H1 (cell line): ENCODE data around the gene NMNAT3. TPM values are rescaled to one million over a fixed set of nuclear protein-coding genes. Genes with fewer than 3 reads are reported as not detected.

Experiments used
- CTCF ChIA-PET: fragments of 300-600 bp; sonication (Branson Sonifier 250); formaldehyde crosslinking; loops from one replicate; lab custom pipeline; 2021; ENCODE audit not compliant: partially characterized antibody; lab: Charles Lee
- POLR2A ChIA-PET: fragments of 300-600 bp; sonication (Branson Sonifier 250); formaldehyde crosslinking; loops from one replicate; lab custom pipeline; 2021; ENCODE audit warnings: inconsistent platforms; ENCODE audit not compliant: partially characterized antibody; lab: Charles Lee
- DNase-seq, 2 experiments: peaks; one replicate each; pipeline versions ENCODE4 v3.0.0 to v3.0.0-alpha.2; 2010 to 2022; ENCODE audit warnings: low spot score in 2 of 2, low read depth in 1 of 2, mixed read lengths in 1 of 2
- FAIRE-seq: peaks from 2 replicates; lab custom pipeline; 2011; peaks lifted over from hg19 to GRCh38; lab: Jason Lieb, UNC
- H2AFZ ChIP-seq: 2 replicates; pipeline ENCODE4 v1.8.1; 2012; ENCODE audit warnings: low read length, inconsistent platforms
- H2AK5ac ChIP-seq: 2 replicates; pipeline ENCODE4 v1.6.1; 2013; ENCODE audit warnings: low read depth, low read length
- H2BK120ac ChIP-seq: replicated peaks from 2 replicates; pipeline ENCODE3; 2013; ENCODE audit warnings: low read depth, low read length, inconsistent platforms
- H2BK12ac ChIP-seq: 2 replicates; pipeline ENCODE4 v1.6.1; 2013; ENCODE audit warnings: low read depth, low read length
- H2BK15ac ChIP-seq: 2 replicates; pipeline ENCODE4 v1.6.1; 2013; ENCODE audit warnings: low read length
- H2BK20ac ChIP-seq: 2 replicates; pipeline ENCODE4 v1.6.1; 2013; ENCODE audit warnings: low read length
- H2BK5ac ChIP-seq: 2 replicates; pipeline ENCODE4 v1.6.1; 2013; ENCODE audit warnings: low read depth, low read length
- H3K14ac ChIP-seq: 2 replicates; pipeline ENCODE4 v1.6.1; 2013; ENCODE audit warnings: inconsistent platforms; ENCODE audit not compliant: insufficient read length
- H3K18ac ChIP-seq: 2 replicates; pipeline ENCODE4 v1.6.1; 2013; ENCODE audit warnings: low read length; ENCODE audit errors: extremely low read depth
- H3K23ac ChIP-seq: 2 replicates; pipeline ENCODE4 v1.6.1; 2013; ENCODE audit warnings: inconsistent platforms; ENCODE audit not compliant: insufficient read length
- H3K23me2 ChIP-seq: 2 replicates; pipeline ENCODE4 v1.6.1; 2013; ENCODE audit warnings: low read depth, low read length
- H3K27ac ChIP-seq: 2 replicates; pipeline ENCODE4 v1.6.1; 2011; ENCODE audit warnings: low read depth, low read length, inconsistent platforms
- H3K27me3 ChIP-seq, 4 experiments: replicated peaks in 1 of 4; 1 replicate in 1 of 4; 2 replicates in 3 of 4; pipeline versions ENCODE4 v1.6.1 to v1.8.1; 2011 to 2013; ENCODE audit warnings: low read length in 3 of 4, mild to moderate bottlenecking in 3 of 4, inconsistent platforms in 2 of 4, mixed read lengths in 2 of 4, moderate library complexity in 1 of 4; ENCODE audit not compliant: control insufficient read depth in 3 of 4, insufficient read depth in 3 of 4; ENCODE audit errors: extremely low read depth in 1 of 4
- H3K36me3 ChIP-seq, 4 experiments: 2 replicates each; pipeline versions ENCODE4 v1.6.1 to v1.8.1; 2011 to 2013; ENCODE audit warnings: mild to moderate bottlenecking in 4 of 4, low read length in 3 of 4, moderate library complexity in 2 of 4, control low read depth in 1 of 4, inconsistent platforms in 1 of 4; ENCODE audit not compliant: insufficient read depth in 4 of 4, control insufficient read depth in 2 of 4
- H3K4ac ChIP-seq: replicated peaks from 2 replicates; pipeline ENCODE3; 2013; ENCODE audit warnings: low read length, low read depth, mixed read lengths, inconsistent platforms; ENCODE audit not compliant: insufficient read length
- H3K4me1 ChIP-seq, 4 experiments: replicated peaks in 1 of 4; 1 replicate in 1 of 4; 2 replicates in 3 of 4; pipeline versions ENCODE4 v1.6.1 to v1.8.1; 2011 to 2013; ENCODE audit warnings: low read length in 3 of 4, inconsistent platforms in 2 of 4, mixed read lengths in 1 of 4; ENCODE audit not compliant: insufficient read depth in 4 of 4, control insufficient read depth in 3 of 4
- H3K4me2 ChIP-seq, 2 experiments: 2 replicates each; pipeline versions ENCODE4 v1.6.1 to v1.8.1; 2011 to 2013; ENCODE audit warnings: low read depth in 2 of 2, low read length in 2 of 2, control low read depth in 1 of 2, inconsistent platforms in 1 of 2, mild to moderate bottlenecking in 1 of 2; ENCODE audit not compliant: insufficient read depth in 1 of 2
- H3K4me3 ChIP-seq, 4 experiments: fragments of 200-600, 300-600 bp in 1 of 4; sonication (generic), shearing (Covaris generic), sonication (Bioruptor Twin) in 1 of 4; 2 replicates each; pipeline versions ENCODE4 v1.5.1 to v1.8.1; 2011 to 2016; ENCODE audit warnings: low read length in 4 of 4, low read depth in 3 of 4, control low read depth in 2 of 4, inconsistent platforms in 2 of 4, mild to moderate bottlenecking in 2 of 4, mixed read lengths in 1 of 4, moderate library complexity in 1 of 4; ENCODE audit not compliant: insufficient read depth in 2 of 4; ENCODE audit errors: extremely low read depth in 1 of 4
- H3K56ac ChIP-seq: replicated peaks from 2 replicates; pipeline ENCODE3; 2013; ENCODE audit warnings: low read depth, mild to moderate bottlenecking, mixed read lengths, low read length, inconsistent platforms; ENCODE audit not compliant: insufficient read length
- H3K79me1 ChIP-seq: 2 replicates; pipeline ENCODE4 v1.6.1; 2013; ENCODE audit warnings: low read depth, low read length, control low read depth
- H3K79me2 ChIP-seq, 2 experiments: 2 replicates each; pipeline versions ENCODE4 v1.6.1 to v1.8.1; 2012 to 2013; ENCODE audit warnings: low read length in 2 of 2, mild to moderate bottlenecking in 2 of 2, inconsistent platforms in 1 of 2; ENCODE audit not compliant: insufficient read depth in 2 of 2, control insufficient read depth in 1 of 2
- H3K9ac ChIP-seq, 4 experiments: replicated peaks in 1 of 4; 1 replicate in 1 of 4; 2 replicates in 3 of 4; pipeline versions ENCODE4 v1.6.1 to v1.8.1; 2011 to 2013; ENCODE audit warnings: low read depth in 3 of 4, low read length in 3 of 4, control low read depth in 2 of 4, mild to moderate bottlenecking in 2 of 4, moderate library complexity in 2 of 4, inconsistent platforms in 1 of 4; ENCODE audit errors: extremely low read depth in 1 of 4
- H3K9me3 ChIP-seq, 2 experiments: 2 replicates each; pipeline versions ENCODE4 v1.6.1 to v1.8.1; 2012 to 2013; ENCODE audit warnings: mild to moderate bottlenecking in 2 of 2, moderate library complexity in 2 of 2, control low read depth in 1 of 2, inconsistent platforms in 1 of 2, low read depth in 1 of 2, low read length in 1 of 2, mixed read lengths in 1 of 2; ENCODE audit not compliant: insufficient read depth in 2 of 2
- H4K20me1 ChIP-seq, 2 experiments: replicated peaks in 1 of 2; 2 replicates each; pipeline versions ENCODE3 to v1.8.1; 2011 to 2013; ENCODE audit warnings: inconsistent platforms in 2 of 2, low read length in 2 of 2, mild to moderate bottlenecking in 1 of 2; ENCODE audit not compliant: insufficient read depth in 2 of 2, control insufficient read depth in 1 of 2
- H4K5ac ChIP-seq: 2 replicates; pipeline ENCODE4 v1.6.1; 2013; ENCODE audit warnings: low read length, low read depth, mixed read lengths, inconsistent platforms; ENCODE audit not compliant: insufficient read length
- H4K8ac ChIP-seq: 2 replicates; pipeline ENCODE4 v1.8.0; 2013; ENCODE audit warnings: mild to moderate bottlenecking, moderate library complexity, low read length, inconsistent platforms; ENCODE audit not compliant: insufficient read depth; ENCODE audit errors: extremely low read depth
- H4K91ac ChIP-seq: replicated peaks from 2 replicates; pipeline ENCODE3; 2013; ENCODE audit warnings: low read length, mixed read lengths, inconsistent platforms; ENCODE audit not compliant: insufficient read length
- BRCA1 ChIP-seq: IDR thresholded peaks from 2 replicates; pipeline ENCODE4 v1.6.1; 2012; ENCODE audit warnings: low read depth, low read length, improper control_type of control experiment
- HDAC2 ChIP-seq, 2 experiments: fragments of 300-600 bp in 1 of 2; sonication (generic) in 1 of 2; IDR thresholded peaks; 2 replicates each; pipeline ENCODE4 v1.6.1; 2011 to 2012; ENCODE audit warnings: low read depth in 2 of 2, low read length in 2 of 2, mild to moderate bottlenecking in 2 of 2, moderate library complexity in 2 of 2, borderline replicate concordance in 1 of 2, inconsistent platforms in 1 of 2
- NRF1 ChIP-seq: IDR thresholded peaks from 2 replicates; pipeline ENCODE4 v1.6.1; 2011; ENCODE audit warnings: mild to moderate bottlenecking, low read depth, low read length, improper control_type of control experiment
- SAP30 ChIP-seq: fragments of 300-600 bp; sonication (generic); IDR thresholded peaks from 2 replicates; pipeline ENCODE4 v1.7.1; 2012; ENCODE audit warnings: low read length, moderate library complexity, mild to moderate bottlenecking, inconsistent platforms; ENCODE audit not compliant: insufficient read depth, insufficient replicate concordance
- SRF ChIP-seq: IDR thresholded peaks from 2 replicates; pipeline ENCODE4 v1.6.1; 2011; ENCODE audit warnings: mild to moderate bottlenecking, low read depth, low read length, moderate library complexity
- YY1 ChIP-seq: IDR thresholded peaks from 2 replicates; pipeline ENCODE4 v1.6.1; 2011; ENCODE audit warnings: low read depth, mild to moderate bottlenecking, low read length
- WGBS, 2 experiments: shearing (Covaris generic) in 1 of 2; methylation state at CpG; one replicate each; pipeline versions ENCODE4 v1.1.6 to v1.1.7; 2013 to 2015; ENCODE audit warnings: low lambda C conversion rate in 2 of 2, mixed read lengths in 2 of 2, inconsistent platforms in 1 of 2, low coverage in 1 of 2, missing lambda C conversion rate in 1 of 2; ENCODE audit not compliant: insufficient replicate concordance in 2 of 2, insufficient coverage in 1 of 2, insufficient read length in 1 of 2; ENCODE audit errors: extremely low coverage in 1 of 2, missing lambda C conversion rate in 1 of 2; 5-methylcytosine and 5-hydroxymethylcytosine counted together
- polyA plus RNA-seq, 7 experiments: library from polyadenylated mRNA; depleted of rRNA in 3 of 7; stranded (reverse) in 5 of 7; unstranded in 2 of 7; fragments of >200 nt in 5 of 7; fragments of 200-250 nt in 2 of 7; gene quantifications; 1 replicate in 5 of 7; 2 replicates in 1 of 7; 4 replicates in 1 of 7; pipeline versions ENCODE4 v1.2.1 to v1.2.3, GENCODE V29; 2011 to 2013; ENCODE audit warnings: missing spikeins in 2 of 7, mixed read lengths in 2 of 7
- total RNA-seq: library from RNA; stranded (reverse); fragmentation: NEBNext Ultra II Directional; extraction: Animal tissue kit (Norgen Biotek cat#: 25700); gene quantifications from 2 replicates; pipeline ENCODE4 v1.2.1, GENCODE V29; 2021
- TF ChIP-seq, protein P1 (sequence below): IDR thresholded peaks from 2 replicates; pipeline ENCODE4 v1.6.1; 2011; ENCODE audit warnings: low read depth, mild to moderate bottlenecking, low read length; ENCODE audit not compliant: insufficient read depth

NMNAT3 gene
- total and polyA plus RNA-seq, 2 of the 8 experiments (the other 6 are each of a cell fraction or from before 2014, with no cell fraction given), result 4.2 to 4.3 TPM

DNA sequence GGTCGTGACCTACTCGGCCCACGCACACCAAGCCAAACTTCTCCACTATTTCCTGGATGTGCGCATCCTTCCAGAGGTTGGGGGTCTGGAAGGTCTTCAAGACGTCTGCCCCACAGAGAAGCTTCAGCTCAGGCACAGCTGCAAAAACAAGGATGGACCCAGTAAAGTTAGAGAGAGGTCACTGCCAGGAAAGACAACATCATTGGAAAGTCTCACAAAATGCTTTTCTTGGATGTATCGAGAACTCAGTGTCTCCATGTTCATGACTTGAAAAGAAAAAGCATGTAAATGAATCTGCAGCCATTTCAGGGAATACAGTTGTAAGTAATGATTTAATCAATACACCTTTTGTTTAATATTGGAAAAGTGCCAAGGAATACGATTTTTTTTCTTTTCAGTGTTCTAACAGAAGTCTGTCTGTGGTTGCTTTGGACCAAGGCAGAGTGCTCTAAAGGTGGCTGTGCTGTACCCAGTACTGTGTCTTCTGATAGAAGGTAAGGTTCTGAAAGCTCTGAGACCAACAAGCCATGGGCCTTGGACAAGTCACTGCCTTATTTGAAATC is 116.4 kb downstream of the NMNAT3 start:
- Histone ChIP-seq H2AK5ac (no peak overlapping the region), H3K36me3 (no peaks in the 10 kb centered on the region), H3K27ac (no peak overlapping the region), H3K56ac (no peak overlapping the region), H3K14ac (no peak overlapping the region), H3K79me1 (no peaks in the 10 kb centered on the region), H2AFZ (no peak overlapping the region), H4K8ac (no peak overlapping the region), H2BK5ac (no peak overlapping the region), H3K9me3 (no peaks in the 10 kb centered on the region), H3K23me2 (no peaks in the 10 kb centered on the region), H4K20me1 (no peaks in the 10 kb centered on the region), H3K4me3 (no peak overlapping the region), H3K18ac (no peak overlapping the region), H2BK20ac (no peak overlapping the region), H3K23ac (no peak overlapping the region), H4K5ac (no peak overlapping the region), H2BK120ac (no peak overlapping the region), H3K4ac (no peak overlapping the region), H3K79me2 (no peaks in the 10 kb centered on the region), H3K4me2 (no peak overlapping the region), H4K91ac (no peak overlapping the region), H3K27me3 (no peaks in the 10 kb centered on the region), H3K4me1 (peaks cover 0 to 3% (median 0%) of the 10 kb centered on the region in 4 experiments; a peak in 1 of 7 replicates), H3K9ac (no peak overlapping the region), H2BK12ac (no peak overlapping the region), H2BK15ac (no peak overlapping the region)
- FAIRE-seq, result no peak
- WGBS, 2 experiments, result 83% methylated on average over 7 of the region's 7 CpGs; no CpG with 5 or more reads in 1 of the 2 experiments
- ChIA-PET POLR2A (interaction anchor here (1.2 kb wide), 1 partner anchor 136 kb away, joined by 3 read pairs; no protein-coding TSS in a partner anchor), CTCF (interaction anchor here (0.6 to 6.4 kb wide), 42 partner anchors 8 to 450 kb away, joined by 3 to 116 read pairs (median 4); partner anchors contain the start of genes COPB2 and RBP2)
- no peak for DNase-seq
- TF ChIP-seq BRCA1, result no peak
- no peak for TF ChIP-seq SRF
- TF ChIP-seq, protein P1, sequence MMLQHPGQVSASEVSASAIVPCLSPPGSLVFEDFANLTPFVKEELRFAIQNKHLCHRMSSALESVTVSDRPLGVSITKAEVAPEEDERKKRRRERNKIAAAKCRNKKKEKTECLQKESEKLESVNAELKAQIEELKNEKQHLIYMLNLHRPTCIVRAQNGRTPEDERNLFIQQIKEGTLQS, result no peak
- no peak for TF ChIP-seq YY1
- TF ChIP-seq HDAC2 (IDR thresholded peaks at IDR 0.05; ENCODE audit: borderline replicate concordance in 1 of 2, low read depth in 2 of 2, low read length in 2 of 2), result no peak
- TF ChIP-seq NRF1, result no peak
- TF ChIP-seq SAP30, result no peak
